HG02970 (cell line): ENCODE results near the gene TMEM119.

Experiments
- ATAC-seq: cut with Tn5 transposase; IDR thresholded peaks from one replicate; pipeline ENCODE4 v1.9.1; 2021; ENCODE audit warnings: mild to moderate bottlenecking, moderate library complexity, moderate number of reproducible peaks; ENCODE audit not compliant: unreplicated experiment, low FRiP score

Gene TMEM119

GRCh38 chr12:108618079-108618952, 20.4 kb upstream of the TMEM119 start:
- no peak for ATAC-seq

DNA sequence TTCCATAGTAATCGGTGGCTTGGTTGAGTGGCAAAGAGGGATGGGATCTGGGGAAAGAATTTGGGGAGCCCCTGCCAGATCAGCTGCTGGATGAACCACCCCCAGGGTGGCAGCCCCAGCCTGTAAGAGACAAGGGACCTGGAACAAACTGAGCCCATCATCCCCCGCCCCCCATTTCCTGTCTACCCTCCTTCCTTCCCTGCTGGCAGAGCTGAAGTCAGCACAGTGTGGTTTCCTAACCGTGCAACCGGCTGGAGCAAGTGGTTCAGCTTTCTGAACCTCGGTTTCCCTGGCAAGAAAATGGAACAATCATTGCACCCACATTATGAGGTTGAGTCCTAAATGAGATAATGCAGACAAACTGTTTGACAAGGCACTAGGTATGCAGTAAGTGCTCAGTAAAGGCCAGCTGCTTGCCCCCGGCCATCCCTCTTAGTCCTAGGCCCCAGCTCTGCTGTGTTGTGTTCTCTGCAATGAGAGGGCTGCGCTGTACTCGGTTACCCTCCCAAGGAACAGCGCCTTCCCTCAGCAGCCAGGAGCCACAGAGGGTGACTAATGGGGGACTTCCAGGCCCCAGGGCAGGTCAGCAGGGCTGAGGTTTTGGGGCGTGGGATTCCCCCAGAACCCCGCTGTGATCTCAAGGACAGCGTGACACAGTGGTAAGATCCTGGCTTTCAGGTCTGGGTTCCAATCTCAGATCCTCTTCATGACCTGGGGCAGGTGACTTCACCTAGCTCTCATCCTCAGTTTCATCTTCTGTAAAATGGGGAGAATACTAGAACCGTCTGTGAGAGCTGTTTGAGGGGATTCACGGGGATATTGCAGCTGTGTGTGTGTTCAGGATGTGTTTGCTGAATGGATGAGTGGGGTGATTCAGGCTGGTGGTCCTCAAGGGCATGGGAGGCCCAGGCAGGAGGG, 19.3 kb upstream of the TMEM119 start:
- ATAC-seq: peak; percentile 65

GRCh38 chr12:108616359-108616758, 18.5 kb upstream of the TMEM119 start:
- ATAC-seq: no peak

- ATAC-seq: no peak
Observed at GRCh38 chr12:108615918-108616317, 18.0 kb upstream of the TMEM119 start.

GRCh38 chr12:108614639-108615038, 16.8 kb upstream of the TMEM119 start:
- no peak for ATAC-seq

GRCh38 chr12:108614041-108614440, 16.2 kb upstream of the TMEM119 start:
- no peak for ATAC-seq

DNA sequence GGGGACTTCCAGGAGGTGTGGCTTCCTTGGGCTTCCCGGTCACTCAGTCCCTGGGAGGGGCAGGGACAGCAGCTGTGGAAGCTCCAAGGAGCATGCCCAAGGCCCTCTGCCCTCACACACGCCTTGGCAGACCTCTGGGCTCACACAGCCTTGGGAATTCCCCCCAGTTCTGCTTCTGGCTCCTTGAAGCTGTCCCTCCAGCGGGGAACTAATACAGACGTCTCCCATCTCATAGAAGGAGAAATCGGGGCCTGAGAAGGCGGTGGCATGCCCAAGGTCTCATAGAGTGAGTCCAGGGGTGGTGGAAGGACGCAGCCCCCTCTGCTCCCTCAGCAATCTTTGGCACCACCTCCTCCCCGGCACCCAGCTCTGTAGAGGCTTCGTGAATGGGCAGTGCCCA, 15.7 kb upstream of the TMEM119 start:
- no peak for ATAC-seq

DNA sequence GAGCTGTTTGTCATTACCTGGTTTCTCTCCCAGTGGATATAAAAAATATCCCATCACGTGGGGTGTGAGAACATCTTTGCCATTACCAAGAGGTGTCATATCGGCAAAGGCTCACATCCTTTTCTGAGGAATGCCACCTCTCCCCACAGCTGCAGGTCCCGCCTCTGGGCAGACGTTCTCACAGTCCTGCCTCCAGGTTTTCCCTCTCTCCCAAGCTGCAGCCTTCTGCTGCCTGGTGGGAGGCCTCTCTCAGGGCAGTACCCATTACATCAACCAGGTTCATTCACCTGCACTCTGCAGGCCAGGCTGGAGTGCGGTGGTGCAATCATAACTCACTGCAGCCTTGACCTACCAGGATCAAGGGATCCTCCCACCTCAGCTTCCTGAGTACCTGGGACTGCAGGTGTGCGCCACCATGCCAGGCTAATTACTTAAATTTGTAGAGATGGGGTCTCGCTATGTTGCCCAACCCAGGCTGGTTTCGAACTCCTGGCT, 15.0 kb upstream of the TMEM119 start:
- ATAC-seq: no peak

DNA sequence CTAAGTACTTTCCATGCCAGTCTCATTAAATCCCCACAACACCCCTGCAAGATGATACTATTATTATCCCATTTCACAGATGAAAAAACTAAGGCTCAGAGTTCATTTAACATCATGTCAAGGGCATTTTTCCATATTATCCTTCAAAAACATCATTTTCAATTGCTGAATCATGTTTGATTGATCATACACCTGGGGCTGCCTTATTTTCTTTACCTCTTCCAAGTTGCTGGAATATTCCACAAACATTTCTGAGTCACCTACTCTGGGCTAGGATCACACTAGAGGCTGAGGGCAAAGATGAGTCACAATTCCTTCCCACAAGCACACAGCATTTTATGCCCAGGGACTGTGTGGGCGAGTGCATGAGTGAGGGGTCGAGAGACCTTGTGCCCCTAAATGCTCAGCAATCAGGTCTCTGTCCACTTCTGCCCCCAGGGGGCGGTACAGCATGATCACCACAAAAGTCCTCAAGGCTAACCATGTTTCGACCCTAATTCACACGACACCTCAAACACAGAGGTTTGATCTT, 14.1 kb upstream of the TMEM119 start:
- ATAC-seq: no peak

DNA sequence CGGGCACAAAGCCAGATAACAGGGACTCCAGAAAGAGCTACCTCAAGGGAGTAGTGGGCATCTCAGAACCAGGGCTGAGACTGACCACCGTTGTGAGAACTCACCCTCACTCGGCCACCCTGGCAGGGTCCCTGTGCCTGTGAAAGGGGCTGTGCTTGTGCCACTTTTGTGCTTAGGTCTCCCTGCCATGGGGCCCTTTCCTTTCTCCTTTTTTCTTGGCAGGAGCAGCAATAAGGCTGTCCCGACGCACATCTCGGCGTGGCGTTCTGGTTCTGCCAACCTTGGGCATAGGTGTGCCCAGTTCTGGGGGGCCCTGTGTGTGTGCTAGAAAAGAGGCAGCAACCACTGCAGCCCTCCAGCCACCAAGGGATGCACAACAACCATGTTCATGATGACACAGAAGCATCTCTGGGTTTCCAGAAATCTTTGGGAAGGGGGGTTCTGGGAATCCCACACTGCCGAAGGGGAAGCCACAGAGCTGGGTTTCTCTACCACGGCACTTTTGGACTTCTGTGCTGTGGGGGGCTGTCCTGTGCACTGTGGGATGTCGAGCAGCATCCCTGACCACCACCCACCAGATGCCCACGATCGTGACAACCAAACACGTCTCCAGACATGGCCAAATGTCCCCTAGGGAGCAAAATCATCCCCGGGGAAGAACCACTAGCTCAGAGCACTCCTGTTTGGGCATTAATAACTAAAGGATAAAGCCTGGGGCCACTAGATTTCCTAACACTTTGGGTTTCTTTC, 13.1 kb upstream of the TMEM119 start:
- no peak for ATAC-seq

DNA sequence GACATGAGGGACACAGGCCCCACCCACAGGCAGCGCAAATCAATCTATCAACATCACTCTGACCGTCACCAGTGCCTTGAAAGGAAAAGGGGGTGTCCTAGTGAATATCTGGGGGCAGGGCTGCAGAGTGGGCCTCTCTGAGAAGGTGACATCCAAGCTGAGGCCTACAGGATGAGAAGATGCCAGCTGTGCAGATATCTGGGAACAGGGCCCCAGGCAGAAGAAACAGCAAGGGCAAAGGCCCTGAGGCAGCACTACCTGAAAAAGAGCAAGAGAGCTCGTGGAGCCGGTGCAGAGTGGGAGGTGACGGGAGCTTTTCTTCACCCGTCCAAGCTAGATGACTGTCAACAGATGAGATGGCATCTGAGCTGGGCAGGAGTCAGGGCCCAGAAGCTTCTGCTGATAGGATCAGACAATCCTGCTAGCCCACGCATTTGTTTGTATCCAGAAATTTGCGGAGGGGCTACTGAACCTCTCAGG, 12.5 kb upstream of the TMEM119 start:
- ATAC-seq: no peak

GRCh38 chr12:108609537-108610335, 11.9 kb upstream of the TMEM119 start:
- no peak for ATAC-seq

DNA sequence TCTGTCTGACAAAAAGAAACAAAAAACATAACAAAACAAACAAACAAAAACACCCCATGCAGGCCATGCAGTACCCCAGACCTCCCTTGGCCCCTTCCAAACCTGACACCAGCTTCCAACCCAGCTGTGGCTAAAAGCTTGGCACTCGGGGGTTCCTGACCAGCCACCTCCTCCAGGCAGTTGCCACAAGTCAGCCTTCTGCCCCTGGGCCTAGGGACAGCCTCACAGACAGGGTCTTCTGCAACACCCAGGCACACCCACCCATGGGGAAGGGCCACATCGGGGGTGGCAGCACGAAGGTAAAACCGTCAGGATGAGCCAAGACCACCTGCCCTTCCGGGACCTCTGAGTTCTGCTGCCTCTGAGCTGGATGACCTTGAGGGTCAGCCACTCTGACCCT, 10.7 kb upstream of the TMEM119 start:
- ATAC-seq: no peak

DNA sequence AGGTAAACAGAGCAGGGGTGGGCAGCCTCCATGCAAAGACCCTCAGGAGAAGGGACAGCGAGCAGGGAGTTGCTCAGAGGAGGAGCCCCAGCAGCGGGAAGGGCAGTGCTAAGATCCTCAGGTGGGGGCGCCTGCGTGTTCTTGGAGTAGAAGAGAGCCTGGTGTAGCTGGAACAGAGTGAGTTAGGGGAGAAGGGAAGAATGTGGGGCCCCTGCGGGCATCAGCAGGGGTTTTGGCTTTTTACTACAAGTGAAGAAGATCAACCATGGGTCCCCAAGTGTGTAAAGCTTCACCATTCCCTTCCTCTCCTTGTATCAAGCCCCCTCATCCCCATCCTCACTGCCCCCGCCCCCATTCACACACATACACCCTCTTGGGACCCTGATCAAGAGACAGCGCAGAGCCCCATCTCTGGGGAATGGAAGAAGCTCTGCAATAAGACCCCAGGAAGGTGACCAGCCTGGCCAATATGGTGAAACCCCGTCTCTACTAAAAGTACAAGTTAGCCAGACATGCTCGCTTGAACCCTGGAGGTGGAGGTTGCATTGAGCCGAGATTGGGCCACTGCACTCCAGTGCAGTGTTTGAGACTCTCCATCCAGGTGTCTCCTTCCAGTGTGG, 10.2 kb upstream of the TMEM119 start:
- ATAC-seq: no peak

DNA sequence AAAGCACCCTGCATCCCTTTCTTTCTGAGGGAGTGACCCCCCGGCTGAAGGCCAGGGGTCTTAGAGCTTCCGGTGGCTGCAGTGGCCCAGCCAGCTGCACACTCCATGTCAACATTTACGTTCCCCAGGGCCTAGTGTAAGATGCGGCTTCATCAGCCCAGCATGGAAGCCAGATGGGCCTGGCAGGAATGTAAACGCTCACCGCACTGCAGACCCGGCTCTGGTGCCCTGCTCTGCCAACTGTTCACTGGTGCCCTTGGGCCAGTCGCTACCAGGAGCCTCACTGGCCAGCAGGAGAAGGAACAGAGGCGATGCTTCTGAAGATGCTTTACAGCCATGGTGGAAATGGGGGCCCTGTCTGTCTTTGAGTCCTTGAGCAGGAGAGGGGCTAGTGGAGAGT, 8.6 kb upstream of the TMEM119 start:
- ATAC-seq: no peak

GRCh38 chr12:108605690-108606406, 8.0 kb upstream of the TMEM119 start:
- ATAC-seq: no peak

DNA sequence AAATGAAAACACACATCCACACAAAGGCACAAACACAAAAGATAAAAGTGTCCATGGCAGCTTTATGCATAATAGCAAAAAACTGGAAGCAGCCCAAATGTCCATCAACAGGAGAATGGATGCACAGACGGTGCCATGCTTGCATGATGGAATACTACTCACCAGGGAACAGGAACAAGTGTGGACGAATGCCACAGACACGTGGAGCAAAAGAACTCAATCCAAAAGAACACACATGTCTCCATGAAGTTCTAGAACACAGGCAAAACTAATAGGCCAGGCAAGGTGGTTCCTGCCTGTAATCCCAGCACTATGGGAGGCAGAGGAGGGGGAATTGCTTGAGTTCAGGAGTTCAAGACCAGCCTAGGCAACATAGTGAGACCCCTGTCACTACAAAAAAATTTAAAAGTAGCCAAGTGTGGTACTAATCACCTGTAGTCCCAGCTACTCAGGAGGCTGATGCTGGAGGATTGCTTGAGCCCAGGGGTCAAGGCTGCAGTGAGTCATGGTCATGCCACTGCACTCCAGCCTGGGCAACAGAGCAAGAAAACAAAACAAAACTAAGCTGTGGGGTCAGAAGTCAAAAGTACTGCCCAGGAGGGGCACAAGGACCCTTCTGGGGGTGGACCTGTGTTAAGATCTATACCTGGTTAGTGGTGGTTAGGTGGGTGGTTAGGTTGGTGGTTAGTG, 7.3 kb upstream of the TMEM119 start:
- no peak for ATAC-seq
